ENCODE measurements around the gene MRPL49. TPM values are rescaled to one million over a fixed set of nuclear protein-coding genes. Genes with fewer than 3 reads are reported as not detected.

MRPL49 gene
- total and polyA plus RNA-seq, 2 of the 13 experiments (the other 11 are each of a cell fraction or from before 2014, with no cell fraction given) = 39.2 to 53.3 TPM

DNA sequence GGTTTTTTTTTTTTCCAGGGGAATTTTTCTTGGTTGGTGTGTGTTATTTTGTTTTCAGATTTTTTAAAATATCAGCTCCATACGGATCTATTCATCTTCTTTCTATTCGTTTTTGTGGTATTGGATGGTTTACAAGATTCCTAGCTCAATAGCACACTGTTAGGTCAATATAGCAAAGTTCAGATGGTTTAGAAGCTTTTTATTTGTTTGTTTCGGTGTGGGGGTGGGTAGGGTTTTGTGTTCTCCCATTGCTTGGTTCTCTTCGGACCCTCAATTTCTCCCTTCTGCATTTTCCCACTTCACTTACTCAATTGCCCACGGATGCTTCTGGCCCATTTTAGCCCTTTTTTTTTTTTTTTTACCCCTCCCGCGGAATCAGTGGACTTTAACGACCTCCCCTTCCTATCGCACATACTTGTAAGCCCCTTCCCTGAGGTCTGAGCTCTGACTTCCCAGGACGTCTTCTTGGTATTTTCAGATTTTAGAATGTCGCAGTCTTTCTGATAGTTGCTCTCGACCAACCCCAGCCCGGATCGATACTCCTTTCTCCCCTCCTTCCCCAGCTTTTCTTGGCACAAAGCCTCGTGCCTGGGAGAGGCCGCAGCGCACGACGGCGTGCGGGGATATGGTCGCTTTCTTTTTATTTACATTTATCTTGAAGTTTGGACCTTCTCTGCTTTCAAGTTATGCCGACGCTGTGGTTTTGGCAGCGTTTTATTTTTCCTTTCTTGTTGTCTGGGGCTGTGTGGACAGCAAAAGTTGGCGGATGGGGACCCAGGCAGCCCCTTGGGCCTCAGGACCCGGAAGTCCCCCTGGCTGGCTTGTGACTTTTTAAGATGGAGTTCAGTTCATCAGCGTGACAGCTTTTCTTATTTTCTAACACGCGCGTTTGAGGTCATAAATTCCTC, 43.5 kb downstream of the MRPL49 start (continued):
- TF ChIP-seq YEATS4 (CRISPR knock-in tag; IDR thresholded peaks at IDR 0.05; ENCODE audit: borderline replicate concordance) (peak; percentile 37; the same call in 1 of the 2 replicates), FOXM1 (CRISPR knock-in tag; IDR thresholded peaks at IDR 0.05) (no peak), ZSCAN25 (CRISPR knock-in tag; IDR thresholded peaks at IDR 0.05) (peak; percentile 31; the same call in 1 of the 2 replicates), SMAD9 (CRISPR knock-in tag; IDR thresholded peaks at IDR 0.05) (0 out of 2 replicates have a peak, but pooled peaks have one; percentile 72), ZNF33B (CRISPR knock-in tag; IDR thresholded peaks at IDR 0.05) (0 out of 2 replicates have a peak, but pooled peaks have one; percentile 73), GABPA (IDR thresholded peaks at IDR 0.05; ENCODE audit: low read depth, low read length) (no peak), GABPA (CRISPR knock-in tag; IDR thresholded peaks at IDR 0.05; ENCODE audit: low read depth) (peak; percentile 76), NFE2L1 (CRISPR knock-in tag; IDR thresholded peaks at IDR 0.05; ENCODE audit: borderline replicate concordance) (no peak), NCOA2 (CRISPR knock-in tag; IDR thresholded peaks at IDR 0.05) (peak; percentile 69), ZFY (CRISPR knock-in tag; IDR thresholded peaks at IDR 0.05) (peak; percentile 67), POLR2G (IDR thresholded peaks at IDR 0.05; ENCODE audit: low read depth, low read length) (peak; percentile 85), ZNF720 (CRISPR knock-in tag; IDR thresholded peaks at IDR 0.05) (no peak), ZNF839 (CRISPR knock-in tag; IDR thresholded peaks at IDR 0.05; ENCODE audit: borderline replicate concordance) (no peak), CBFB (CRISPR knock-in tag; IDR thresholded peaks at IDR 0.05) (0 out of 2 replicates have a peak, but pooled peaks have one; percentile 46), RXRA (CRISPR knock-in tag; IDR thresholded peaks at IDR 0.05) (peak; percentile 51), CENPT (CRISPR knock-in tag; IDR thresholded peaks at IDR 0.05; ENCODE audit: low read depth) (no peak), ZNF737 (CRISPR knock-in tag; IDR thresholded peaks at IDR 0.05; ENCODE audit: borderline replicate concordance) (no peak), ZNF572 (CRISPR knock-in tag; IDR thresholded peaks at IDR 0.05) (no peak), JUN (CRISPR knock-in tag; IDR thresholded peaks at IDR 0.05) (0 out of 2 replicates have a peak, but pooled peaks have one; percentile 26)
- TF ChIP-seq, protein P1, sequence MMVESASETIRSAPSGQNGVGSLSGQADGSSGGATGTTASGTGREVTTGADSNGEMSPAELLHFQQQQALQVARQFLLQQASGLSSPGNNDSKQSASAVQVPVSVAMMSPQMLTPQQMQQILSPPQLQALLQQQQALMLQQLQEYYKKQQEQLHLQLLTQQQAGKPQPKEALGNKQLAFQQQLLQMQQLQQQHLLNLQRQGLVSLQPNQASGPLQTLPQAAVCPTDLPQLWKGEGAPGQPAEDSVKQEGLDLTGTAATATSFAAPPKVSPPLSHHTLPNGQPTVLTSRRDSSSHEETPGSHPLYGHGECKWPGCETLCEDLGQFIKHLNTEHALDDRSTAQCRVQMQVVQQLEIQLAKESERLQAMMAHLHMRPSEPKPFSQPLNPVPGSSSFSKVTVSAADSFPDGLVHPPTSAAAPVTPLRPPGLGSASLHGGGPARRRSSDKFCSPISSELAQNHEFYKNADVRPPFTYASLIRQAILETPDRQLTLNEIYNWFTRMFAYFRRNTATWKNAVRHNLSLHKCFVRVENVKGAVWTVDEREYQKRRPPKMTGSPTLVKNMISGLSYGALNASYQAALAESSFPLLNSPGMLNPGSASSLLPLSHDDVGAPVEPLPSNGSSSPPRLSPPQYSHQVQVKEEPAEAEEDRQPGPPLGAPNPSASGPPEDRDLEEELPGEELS (CRISPR knock-in tag; IDR thresholded peaks at IDR 0.05) = peak; percentile 80
- TF ChIP-seq, protein P2, sequence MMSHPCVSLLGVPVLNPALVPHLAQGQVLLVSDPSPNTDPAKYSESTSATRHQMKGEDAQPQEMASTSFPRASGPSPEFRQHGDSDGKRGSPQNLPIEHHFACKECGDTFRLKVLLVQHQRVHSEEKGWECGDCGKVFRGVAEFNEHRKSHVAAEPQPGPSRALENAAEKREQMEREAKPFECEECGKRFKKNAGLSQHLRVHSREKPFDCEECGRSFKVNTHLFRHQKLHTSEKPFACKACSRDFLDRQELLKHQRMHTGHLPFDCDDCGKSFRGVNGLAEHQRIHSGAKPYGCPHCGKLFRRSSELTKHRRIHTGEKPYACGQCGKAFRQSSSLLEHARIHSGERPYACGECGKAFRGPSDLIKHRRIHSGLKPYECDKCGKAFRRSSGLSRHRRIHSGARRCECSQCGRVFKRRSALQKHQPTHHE (CRISPR knock-in tag; IDR thresholded peaks at IDR 0.05; ENCODE audit: borderline replicate concordance) = no peak
- TF ChIP-seq, protein P3, sequence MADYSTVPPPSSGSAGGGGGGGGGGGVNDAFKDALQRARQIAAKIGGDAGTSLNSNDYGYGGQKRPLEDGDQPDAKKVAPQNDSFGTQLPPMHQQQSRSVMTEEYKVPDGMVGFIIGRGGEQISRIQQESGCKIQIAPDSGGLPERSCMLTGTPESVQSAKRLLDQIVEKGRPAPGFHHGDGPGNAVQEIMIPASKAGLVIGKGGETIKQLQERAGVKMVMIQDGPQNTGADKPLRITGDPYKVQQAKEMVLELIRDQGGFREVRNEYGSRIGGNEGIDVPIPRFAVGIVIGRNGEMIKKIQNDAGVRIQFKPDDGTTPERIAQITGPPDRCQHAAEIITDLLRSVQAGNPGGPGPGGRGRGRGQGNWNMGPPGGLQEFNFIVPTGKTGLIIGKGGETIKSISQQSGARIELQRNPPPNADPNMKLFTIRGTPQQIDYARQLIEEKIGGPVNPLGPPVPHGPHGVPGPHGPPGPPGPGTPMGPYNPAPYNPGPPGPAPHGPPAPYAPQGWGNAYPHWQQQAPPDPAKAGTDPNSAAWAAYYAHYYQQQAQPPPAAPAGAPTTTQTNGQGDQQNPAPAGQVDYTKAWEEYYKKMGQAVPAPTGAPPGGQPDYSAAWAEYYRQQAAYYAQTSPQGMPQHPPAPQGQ (CRISPR knock-in tag; IDR thresholded peaks at IDR 0.05; ENCODE audit: borderline replicate concordance) = no peak
- TF ChIP-seq, protein P4, sequence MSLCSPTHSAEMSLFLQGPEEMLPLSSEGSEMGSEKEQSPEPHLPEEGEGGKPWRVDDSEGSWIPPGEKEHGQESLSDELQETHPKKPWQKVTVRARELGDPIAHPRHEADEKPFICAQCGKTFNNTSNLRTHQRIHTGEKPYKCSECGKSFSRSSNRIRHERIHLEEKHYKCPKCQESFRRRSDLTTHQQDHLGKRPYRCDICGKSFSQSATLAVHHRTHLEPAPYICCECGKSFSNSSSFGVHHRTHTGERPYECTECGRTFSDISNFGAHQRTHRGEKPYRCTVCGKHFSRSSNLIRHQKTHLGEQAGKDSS (CRISPR knock-in tag; IDR thresholded peaks at IDR 0.05; ENCODE audit: borderline replicate concordance, low read depth) = 0 out of 2 replicates have a peak, but pooled peaks have one; percentile 24

Data from HepG2 (cell line).